SU-DHL-6 (cell line): ENCODE results near the gene MNT.

Experiments
- CTCF ChIP-seq: fragments of 200-600 bp; sonication (generic); IDR thresholded peaks from one replicate; pipeline ENCODE4 v1.5.1; 2017; ENCODE audit warnings: antibody characterized with exemption, mild to moderate bottlenecking, low read length, moderate library complexity; ENCODE audit not compliant: insufficient read depth, poor library complexity, severe bottlenecking
- EZH2phosphoT487 ChIP-seq: fragments of 200-600 bp; sonication (generic), shearing (Covaris generic); conservative IDR thresholded peaks from 2 replicates; pipeline ENCODE4 v1.6.1; 2018; ENCODE audit warnings: mild to moderate bottlenecking, antibody characterized with exemption, low read length, moderate library complexity, mixed read lengths

GRCh38 chr17:2357931-2358434, 42.9 kb downstream of the MNT start:
- TF ChIP-seq CTCF: no peak
- no peak for TF ChIP-seq EZH2phosphoT487
